GM12878 (cell line): ENCODE data around the gene TAOK2. TPM values are rescaled to one million over a fixed set of nuclear protein-coding genes. Genes with fewer than 3 reads are reported as not detected.

Experiments used
- ATAC-seq: fragments of 200-7000 bp; cut with Tn5 transposase; 3 replicates; pipeline ENCODE4 v1.9.1; 2020; ENCODE audit warnings: mild to moderate bottlenecking, moderate library complexity
- BruUV-seq: library from RNA; stranded (reverse); fragments of 400-500 nt; replicated peaks from 2 replicates; lab custom pipeline; 2021; lab: Mats Ljungman, UMichigan
- CTCF ChIA-PET: fragments of 300-600 bp; sonication (Branson Sonifier 250); formaldehyde crosslinking; extraction: SDS; loops from one replicate; lab custom pipeline; 2021; ENCODE audit warnings: inconsistent platforms; lab: Yijun Ruan, JAX
- POLR2A ChIA-PET: fragments of 350-600 bp; formaldehyde crosslinking; extraction: SDS; loops from one replicate; lab custom pipeline; 2021; ENCODE audit warnings: inconsistent platforms; lab: Charles Lee
- RAD21 ChIA-PET: fragments of 300-600 bp; sonication (Branson Sonifier 250); formaldehyde crosslinking; loops from one replicate; lab custom pipeline; 2023; ENCODE audit warnings: antibody characterized with exemption; ENCODE audit not compliant: unreplicated experiment; lab: Charles Lee
- SMC1A ChIA-PET: fragments of 300-600 bp; sonication (Branson Sonifier 250); formaldehyde crosslinking; loops from one replicate; lab custom pipeline; 2023; ENCODE audit not compliant: unreplicated experiment, uncharacterized antibody; lab: Charles Lee
- DNase-seq: peaks from one replicate; pipeline ENCODE4 v3.0.0-alpha.2; 2011; ENCODE audit warnings: low read depth, low spot score
- FAIRE-seq: peaks from 3 replicates; lab custom pipeline; 2011; peaks lifted over from hg19 to GRCh38; lab: Jason Lieb, UNC
- H2AFZ ChIP-seq: 2 replicates; pipeline ENCODE4 v1.6.0; 2011; ENCODE audit warnings: low read depth, low read length, control low read depth; ENCODE audit not compliant: control insufficient read depth
- H3K27ac ChIP-seq: 2 replicates; pipeline ENCODE4 v1.5.1; 2011; ENCODE audit warnings: control low read depth; ENCODE audit not compliant: control insufficient read depth, insufficient read depth
- H3K27me3 ChIP-seq, 2 experiments: replicated peaks in 1 of 2; 2 replicates each; pipeline versions ENCODE4 v1.6.0 to v1.6.1; 2011; ENCODE audit warnings: low read length in 1 of 2; ENCODE audit not compliant: control insufficient read depth in 2 of 2, insufficient read depth in 2 of 2
- H3K36me3 ChIP-seq, 2 experiments: 2 replicates each; pipeline ENCODE4 v1.5.1; 2011; ENCODE audit warnings: low read length in 1 of 2; ENCODE audit not compliant: control insufficient read depth in 2 of 2, insufficient read depth in 2 of 2
- H3K4me1 ChIP-seq: 2 replicates; pipeline ENCODE4 v1.6.1; 2011; ENCODE audit warnings: mild to moderate bottlenecking, low read length, moderate library complexity, mixed read lengths; ENCODE audit not compliant: control insufficient read depth, insufficient read depth
- H3K4me2 ChIP-seq: 2 replicates; pipeline ENCODE4 v1.6.0; 2011; ENCODE audit warnings: control low read depth; ENCODE audit not compliant: control insufficient read depth, insufficient read depth
- H3K4me3 ChIP-seq: fragments of 200-600 bp; sonication (generic); 2 replicates; pipeline ENCODE4 v1.5.1; 2016
- H3K79me2 ChIP-seq: 2 replicates; pipeline ENCODE4 v1.6.0; 2011; ENCODE audit warnings: low read length; ENCODE audit not compliant: control insufficient read depth, insufficient read depth
- H3K9ac ChIP-seq: 2 replicates; pipeline ENCODE4 v1.8.0; 2011; ENCODE audit warnings: low read length, control low read depth, mixed read lengths; ENCODE audit not compliant: control insufficient read depth, insufficient read depth
- H3K9me3 ChIP-seq: replicated peaks from 3 replicates; pipeline ENCODE4 v1.5.1; 2011; ENCODE audit warnings: mild to moderate bottlenecking, low read length; ENCODE audit not compliant: control insufficient read depth, insufficient read depth
- H4K20me1 ChIP-seq: 2 replicates; pipeline ENCODE4 v1.6.0; 2011; ENCODE audit not compliant: control insufficient read depth, insufficient read depth
- BRCA1 ChIP-seq: IDR thresholded peaks from 2 replicates; pipeline ENCODE4 v1.6.1; 2011; ENCODE audit warnings: low read depth, low read length, improper control_type of control experiment
- CBX3 ChIP-seq: fragments of 200-600 bp; sonication (generic); IDR thresholded peaks from 2 replicates; pipeline ENCODE4 v1.6.1; 2016; ENCODE audit warnings: low read depth, borderline replicate concordance
- E4F1 ChIP-seq: fragments of 450-650 bp; IDR thresholded peaks from 2 replicates; pipeline ENCODE4 v1.6.1; 2018; ENCODE audit warnings: borderline replicate concordance, mild to moderate bottlenecking; ENCODE audit not compliant: partially characterized antibody
- EGR1 ChIP-seq, 2 experiments: IDR thresholded peaks; 1 replicate in 1 of 2; 2 replicates in 1 of 2; pipeline ENCODE4 v1.6.1; 2011 to 2012; ENCODE audit warnings: low read depth in 2 of 2, low read length in 2 of 2, borderline replicate concordance in 1 of 2, mild to moderate bottlenecking in 1 of 2, moderate library complexity in 1 of 2
- ETV6 ChIP-seq, 2 experiments: fragments of 450-650 bp in 1 of 2; IDR thresholded peaks in 1 of 2; conservative IDR thresholded peaks in 1 of 2; 2 replicates each; pipeline ENCODE4 v1.6.1; 2014; ENCODE audit warnings: antibody characterized with exemption in 1 of 2, borderline replicate concordance in 1 of 2, low read depth in 1 of 2, mild to moderate bottlenecking in 1 of 2, moderate library complexity in 1 of 2
- HDGF ChIP-seq: fragments of 450-650 bp; IDR thresholded peaks from 2 replicates; pipeline ENCODE4 v1.6.1; 2016; ENCODE audit warnings: antibody characterized with exemption
- NR2C2 ChIP-seq: IDR thresholded peaks from 2 replicates; pipeline ENCODE4 v1.6.1; 2011; ENCODE audit warnings: borderline replicate concordance, low read depth; ENCODE audit not compliant: control insufficient read depth, insufficient read length
- PAX5 ChIP-seq: IDR thresholded peaks from 2 replicates; pipeline ENCODE4 v1.6.1; 2011; ENCODE audit warnings: low read depth, low read length, borderline replicate concordance
- PML ChIP-seq: IDR thresholded peaks from 2 replicates; pipeline ENCODE4 v1.6.1; 2012; ENCODE audit warnings: low read length, inconsistent platforms
- POLR2AphosphoS2 ChIP-seq: IDR thresholded peaks from 2 replicates; pipeline ENCODE4 v1.6.1; 2011; ENCODE audit warnings: low read depth, mild to moderate bottlenecking, low read length, improper control_type of control experiment, moderate library complexity
- POLR2AphosphoS5 ChIP-seq: IDR thresholded peaks from 2 replicates; pipeline ENCODE4 v1.6.1; 2011; ENCODE audit warnings: mild to moderate bottlenecking, low read length, inconsistent platforms
- POU2F2 ChIP-seq: IDR thresholded peaks from 3 replicates; pipeline ENCODE4 v1.6.1; 2011; ENCODE audit warnings: low read depth, mild to moderate bottlenecking, low read length, borderline replicate concordance
- RBBP5 ChIP-seq: fragments of 200-600 bp; sonication (generic); conservative IDR thresholded peaks from 2 replicates; pipeline ENCODE4 v1.6.1; 2016
- RFX5 ChIP-seq: IDR thresholded peaks from 2 replicates; pipeline ENCODE4 v1.6.1; 2011; ENCODE audit warnings: low read depth, low read length, improper control_type of control experiment
- STAT1 ChIP-seq: fragments of 450-650 bp; conservative IDR thresholded peaks from 2 replicates; pipeline ENCODE4 v1.6.1; 2014; ENCODE audit warnings: antibody characterized with exemption, mild to moderate bottlenecking
- SUZ12 ChIP-seq: fragments of 200-600 bp; sonication (generic); IDR thresholded peaks from one replicate; pipeline ENCODE4 v1.6.1; 2018; ENCODE audit warnings: antibody characterized with exemption, mild to moderate bottlenecking; ENCODE audit not compliant: unreplicated experiment
- TAF1 ChIP-seq: IDR thresholded peaks from 2 replicates; pipeline ENCODE4 v1.6.1; 2011; ENCODE audit warnings: mild to moderate bottlenecking, low read depth, low read length, borderline replicate concordance
- ZNF24 ChIP-seq: fragments of 450-650 bp; IDR thresholded peaks from 2 replicates; pipeline ENCODE4 v1.6.1; 2017; ENCODE audit warnings: antibody characterized with exemption, mild to moderate bottlenecking
- WGBS: methylation state at CpG from one replicate; pipeline ENCODE4 v1.1.6; 2016; ENCODE audit warnings: low lambda C conversion rate; ENCODE audit not compliant: insufficient replicate concordance, insufficient coverage; ENCODE audit errors: missing lambda C conversion rate; 5-methylcytosine and 5-hydroxymethylcytosine counted together
- in situ Hi-C: fragments of 300-500 bp; cut with MboI; formaldehyde crosslinking; loops from 9 replicates; pipeline ENCODE4 v1.14.3; 2018; ENCODE audit warnings: mixed read lengths
- intact Hi-C: fragments of 100-400 bp; cut with micrococcal nuclease; formaldehyde crosslinking; loops from one replicate; pipeline ENCODE4 v1.14.2; 2022; ENCODE audit not compliant: unreplicated experiment
- polyA plus RNA-seq, 11 experiments: library from polyadenylated mRNA; depleted of rRNA in 4 of 11; unstranded in 6 of 11; stranded (reverse) in 5 of 11; fragments of >200 nt; fragmentation: Nextera tagmentation in 4 of 11; fragmentation: Illumina TruSeq in 1 of 11; extraction: Ambion mirVana in 4 of 11; extraction: Trizol in 1 of 11; gene quantifications; 1 replicate in 1 of 11; 2 replicates in 10 of 11; pipeline versions ENCODE4 v1.2.1 to v1.2.3, GENCODE V29; 2011 to 2016; ENCODE audit warnings: inconsistent platforms in 2 of 11, missing spikeins in 2 of 11, low read depth in 1 of 11
- total RNA-seq, 4 experiments: library from RNA; depleted of rRNA in 3 of 4; stranded (reverse); fragments of >200 nt in 3 of 4; fragmentation: Illumina TruSeq in 1 of 4; extraction: Trizol in 1 of 4; gene quantifications; 2 replicates each; pipeline versions ENCODE4 v1.2.1 to v1.2.3, GENCODE V29; 2013 to 2021
- TF ChIP-seq, protein P1 (sequence below): fragments of 150-350 bp; IDR thresholded peaks from 2 replicates; pipeline ENCODE4 v1.6.1; 2014; ENCODE audit warnings: mild to moderate bottlenecking, low read depth, low read length

The TAOK2 gene
- total and polyA plus RNA-seq, 10 of the 15 experiments (the other 5 are each of a cell fraction or from before 2014, with no cell fraction given) = 0.14 to 40.2 (median 11.6) TPM

- TF ChIP-seq E4F1 (no peak), NR2C2 (no peak), RFX5 (no peak), POLR2AphosphoS5 (no peak)
Observed at GRCh38 chr16:30025156-30025555, 51.5 kb downstream of the TAOK2 start (continued).

DNA sequence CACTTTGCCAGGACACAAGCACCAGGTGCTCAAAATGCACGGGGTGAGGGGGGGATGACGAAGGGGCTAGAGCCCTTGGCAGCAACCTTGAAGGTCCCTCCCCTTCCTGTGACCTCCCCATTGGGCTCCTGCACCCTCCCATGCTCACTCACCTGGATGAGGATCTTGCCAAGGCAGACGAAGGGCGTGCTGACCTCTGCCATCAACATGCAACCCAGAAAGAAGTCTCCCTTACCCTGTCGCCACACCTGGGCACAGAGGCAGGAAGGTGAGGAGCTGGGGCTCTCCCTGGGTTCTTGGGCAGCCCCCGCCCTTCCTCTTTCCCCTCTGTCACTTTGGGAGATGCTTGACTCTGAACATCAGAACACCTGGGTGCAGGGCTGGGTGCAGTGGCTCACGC is 51.9 kb downstream of the TAOK2 start:
- Histone ChIP-seq H3K4me1 (0 out of 2 replicates have a peak, but pooled peaks cover 2% of the 10 kb centered on the region), H4K20me1 (no peaks in the 10 kb centered on the region; the same call in 1 of the 2 replicates), H3K79me2 (no peaks in the 10 kb centered on the region), H3K27me3 (peaks cover 6 to 9% of the 10 kb centered on the region in 2 experiments; a peak in 3 of 4 replicates), H3K9me3 (no peaks in the 10 kb centered on the region), H3K9ac (no peak overlapping the region), H3K36me3 (no peaks in the 10 kb centered on the region), H3K4me3 (no peak overlapping the region), H3K4me2 (no peak overlapping the region), H3K27ac (no peak overlapping the region), H2AFZ (no peak overlapping the region)
- intact Hi-C loops = loop anchor here (10.0 kb wide), 1 partner anchor 121 kb away; the partner anchor contains the start of gene ASPHD1
- ATAC-seq = no peak
- TF ChIP-seq ETV6 (conservative IDR thresholded peaks at IDR 0.05 in 1 of 2, IDR thresholded peaks at IDR 0.05 in 1 of 2; ENCODE audit: borderline replicate concordance in 1 of 2, low read depth in 1 of 2) (no peak), TAF1 (no peak), PAX5 (no peak), BRCA1 (no peak), STAT1 (no peak), POU2F2 (no peak), RBBP5 (no peak), HDGF (no peak), POLR2AphosphoS2 (no peak), PML (no peak), SUZ12 (no peak), EGR1 (IDR thresholded peaks at IDR 0.05; ENCODE audit: borderline replicate concordance in 1 of 2, low read depth in 2 of 2, low read length in 2 of 2) (no peak), ZNF24 (no peak), CBX3 (no peak)
- TF ChIP-seq, protein P1, sequence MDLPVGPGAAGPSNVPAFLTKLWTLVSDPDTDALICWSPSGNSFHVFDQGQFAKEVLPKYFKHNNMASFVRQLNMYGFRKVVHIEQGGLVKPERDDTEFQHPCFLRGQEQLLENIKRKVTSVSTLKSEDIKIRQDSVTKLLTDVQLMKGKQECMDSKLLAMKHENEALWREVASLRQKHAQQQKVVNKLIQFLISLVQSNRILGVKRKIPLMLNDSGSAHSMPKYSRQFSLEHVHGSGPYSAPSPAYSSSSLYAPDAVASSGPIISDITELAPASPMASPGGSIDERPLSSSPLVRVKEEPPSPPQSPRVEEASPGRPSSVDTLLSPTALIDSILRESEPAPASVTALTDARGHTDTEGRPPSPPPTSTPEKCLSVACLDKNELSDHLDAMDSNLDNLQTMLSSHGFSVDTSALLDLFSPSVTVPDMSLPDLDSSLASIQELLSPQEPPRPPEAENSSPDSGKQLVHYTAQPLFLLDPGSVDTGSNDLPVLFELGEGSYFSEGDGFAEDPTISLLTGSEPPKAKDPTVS = no peak
- ChIA-PET RAD21 (no interaction called here), POLR2A (no interaction called here), CTCF (interaction anchor here (0.7 kb wide), 1 partner anchor 163 kb away, joined by 3 read pairs; no protein-coding TSS in a partner anchor), SMC1A (no interaction called here)
- 2% methylated on average over 7 of the region's 7 CpGs for WGBS
- no peak for FAIRE-seq
- in situ Hi-C loops = loop anchor here (5.0 kb wide), 1 partner anchor 328 kb away; no protein-coding TSS in a partner anchor
- BruUV-seq = no TSS peak
- no peak for DNase-seq
